Smooth muscle cell of trachea (primary cell): Measurements from ENCODE around the gene TIFAB. TPM values are rescaled to one million over a fixed set of nuclear protein-coding genes. Genes with fewer than 3 reads are reported as not detected.

Experiments used
- total RNA-seq: library from RNA; depleted of rRNA; stranded (reverse); fragments of >200 nt; gene quantifications from 2 replicates; pipeline ENCODE4 v1.2.1, GENCODE V29; 2014

The TIFAB gene, protein sequence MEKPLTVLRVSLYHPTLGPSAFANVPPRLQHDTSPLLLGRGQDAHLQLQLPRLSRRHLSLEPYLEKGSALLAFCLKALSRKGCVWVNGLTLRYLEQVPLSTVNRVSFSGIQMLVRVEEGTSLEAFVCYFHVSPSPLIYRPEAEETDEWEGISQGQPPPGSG
- not detected in 2 replicates for total RNA-seq

DNA sequence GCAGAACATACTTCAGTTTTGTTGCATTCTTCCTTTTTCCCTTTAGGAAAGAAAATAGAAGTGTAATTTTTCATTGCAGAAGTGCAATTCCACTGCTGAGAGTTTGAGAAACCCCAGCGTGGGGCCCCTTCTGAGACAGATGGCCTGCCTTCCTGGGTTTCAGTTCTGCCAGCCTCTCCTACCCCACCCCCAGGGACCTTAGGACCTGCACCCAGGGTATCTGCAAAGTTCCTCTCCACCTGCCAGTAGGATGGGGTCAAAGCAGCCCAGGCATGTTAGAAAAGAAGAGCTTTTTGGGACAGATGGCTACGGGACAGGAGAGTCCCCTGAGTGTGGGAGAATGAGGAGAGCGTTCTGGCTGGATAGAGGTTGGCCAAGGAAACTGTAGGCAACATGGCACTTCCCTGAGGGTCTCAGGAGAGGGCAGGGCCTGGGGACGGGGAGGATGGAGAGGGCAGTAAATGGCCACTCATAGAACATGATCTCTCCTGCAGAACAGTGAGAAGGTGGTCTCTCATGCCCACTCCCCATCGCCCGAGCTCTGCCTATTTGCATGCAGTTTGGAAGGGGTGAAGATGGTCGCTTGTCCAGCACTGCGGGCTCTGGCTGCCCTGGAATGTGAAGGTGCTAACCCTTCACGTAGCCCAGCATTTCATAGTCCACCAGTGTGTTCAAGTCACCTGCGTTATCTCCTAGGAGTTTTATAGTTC lies at the start of gene TIFAB:
TIFAB (minus strand) TSS at position 31 of the 710 bp plus-strand sequence. CDS start 2,412 bp downstream, outside the sequence.

DNA sequence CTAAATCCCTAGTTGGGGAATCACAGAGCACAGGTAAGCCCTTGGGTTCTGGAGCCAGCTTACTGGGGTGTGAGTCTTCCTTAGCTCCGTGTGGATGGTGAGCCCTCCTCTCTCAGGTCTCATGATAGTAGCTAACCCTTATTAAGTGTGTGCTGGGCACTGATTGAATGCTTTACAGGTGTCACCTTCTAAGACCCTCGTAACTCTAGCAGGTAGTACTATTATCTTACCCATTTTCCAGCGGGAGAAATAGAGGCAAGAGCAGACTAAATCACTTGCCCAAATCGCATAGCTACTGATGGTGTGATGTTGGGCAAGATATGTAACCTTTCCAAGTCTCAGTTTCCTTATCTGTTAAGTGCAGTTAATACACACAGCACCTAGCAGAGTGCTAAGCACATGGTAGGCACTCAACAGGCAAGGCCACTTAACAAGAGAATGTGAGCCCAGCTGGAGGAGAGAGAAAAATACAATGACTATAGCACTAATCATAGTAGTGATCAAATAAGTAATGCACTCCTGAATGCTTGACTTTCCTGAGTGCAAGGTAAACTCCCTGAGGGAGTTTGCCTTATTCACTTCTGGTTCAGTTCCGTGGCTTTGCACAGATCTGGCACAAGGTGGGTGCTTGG lies 4.7 kb downstream of the TIFAB start, which contains the start of gene DCANP1:
DCANP1 (minus strand) TSS at position 51 of the 632 bp plus-strand sequence. CDS start 240 bp downstream, outside the sequence.

GRCh38 chr5:135398855-135399793 lies 53.0 kb downstream of the TIFAB start, which contains the start of gene MACROH2A1:
MACROH2A1 (minus strand) TSS chr5:135399231; CDS start chr5:135389093, 10,138 bp downstream.

Other genes starting within 250 kb of the TIFAB start
- gene MACROH2A1, start 53.1 kb downstream of the TIFAB start, total RNA-seq, result 181 and 184 TPM in 2 replicates
- gene DCANP1, start 5.0 kb downstream of the TIFAB start, total RNA-seq, result not detected in 2 replicates
- not detected in 2 replicates for gene NEUROG1, start 83.6 kb upstream of the TIFAB start, total RNA-seq
- 0.33 TPM in 1 of 2 replicates, not detected in the other for gene CXCL14, start 126.6 kb upstream of the TIFAB start, total RNA-seq